Spinal cord (tissue), 10 donors: ENCODE measurements around the gene DOHH. TPM values are rescaled to one million over a fixed set of nuclear protein-coding genes. Genes with fewer than 3 reads are reported as not detected.

Experiments
- DNase-seq, 6 donors: peaks; one replicate each; pipeline versions ENCODE4 v3.0.0 to v3.0.0-alpha.2; 2013 to 2015; ENCODE audit warnings: low spot score in 6 of 6, low read depth in 4 of 6
- H3K27ac ChIP-seq: one replicate; pipeline ENCODE4 v1.5.1; 2013; ENCODE audit warnings: low read depth, low read length, control low read depth
- H3K27me3 ChIP-seq: one replicate; pipeline ENCODE4 v1.6.1; 2013; ENCODE audit warnings: low read length; ENCODE audit not compliant: control insufficient read depth, insufficient read depth
- H3K36me3 ChIP-seq: one replicate; pipeline ENCODE4 v1.6.1; 2013; ENCODE audit warnings: low read length; ENCODE audit not compliant: control insufficient read depth, insufficient read depth
- H3K4me1 ChIP-seq: one replicate; pipeline ENCODE4 v1.6.1; 2013; ENCODE audit warnings: low read length; ENCODE audit not compliant: control insufficient read depth, insufficient read depth
- H3K4me3 ChIP-seq: one replicate; pipeline ENCODE4 v1.5.1; 2013; ENCODE audit warnings: low read depth, low read length, control low read depth
- H3K9me3 ChIP-seq: one replicate; pipeline ENCODE4 v1.6.1; 2013; ENCODE audit warnings: low read length; ENCODE audit not compliant: control insufficient read depth, insufficient read depth
- WGBS: methylation state at CpG from one replicate; pipeline ENCODE4 v1.1.5; 2013; ENCODE audit warnings: missing lambda C conversion rate; ENCODE audit not compliant: insufficient coverage; 5-methylcytosine and 5-hydroxymethylcytosine counted together
- polyA plus RNA-seq, 2 donors: library from polyadenylated mRNA; unstranded; fragments of 120-200 nt; gene quantifications; one replicate each; pipeline ENCODE4 v1.2.1, GENCODE V29; 2013; ENCODE audit not compliant: insufficient read length in 2 of 2
- total RNA-seq, 2 donors: library from RNA; depleted of rRNA in 1 of 2; stranded (reverse); fragments of 120-200 nt in 1 of 2; fragments of >200 nt in 1 of 2; gene quantifications; one replicate each; pipeline versions ENCODE4 v1.2.3 to v1.2.4, GENCODE V29; 2013 to 2014
- donor health status: healthy.

Gene DOHH
- total and polyA plus RNA-seq, 4 donors = 7.1 to 23.0 (median 14.7) TPM

DNA sequence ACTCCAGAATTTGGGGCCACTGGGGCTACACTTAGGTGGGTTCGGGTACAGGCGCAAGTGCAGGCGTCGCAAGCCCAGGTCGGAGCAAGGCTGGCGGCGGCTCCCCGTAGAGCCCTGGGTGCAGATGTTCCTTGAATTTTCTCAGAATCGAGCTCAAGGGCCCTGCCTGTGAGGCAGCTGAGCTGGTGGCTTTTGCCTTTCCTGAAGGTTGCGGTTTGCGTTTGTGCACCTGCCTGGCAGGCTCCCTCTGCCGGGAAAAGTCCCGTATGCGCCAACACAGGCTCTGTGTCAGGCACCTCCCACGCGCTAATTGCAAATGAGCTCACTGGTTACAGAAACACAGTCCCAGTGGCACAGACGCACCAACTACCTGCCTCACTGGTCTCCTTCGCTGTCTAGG is 5.9 kb downstream of the DOHH start:
- WGBS = 92% methylated on average over 18 of the region's 18 CpGs
- H3K27ac ChIP-seq = no peak overlapping the region
- H3K9me3 ChIP-seq = no peaks in the 10 kb centered on the region
- H3K4me1 ChIP-seq = peaks cover 3% of the 10 kb centered on the region
- DNase-seq = no peak
- H3K36me3 ChIP-seq = peaks cover 83% of the 10 kb centered on the region
- H3K4me3 ChIP-seq = no peak overlapping the region
- H3K27me3 ChIP-seq = no peaks in the 10 kb centered on the region

DNA sequence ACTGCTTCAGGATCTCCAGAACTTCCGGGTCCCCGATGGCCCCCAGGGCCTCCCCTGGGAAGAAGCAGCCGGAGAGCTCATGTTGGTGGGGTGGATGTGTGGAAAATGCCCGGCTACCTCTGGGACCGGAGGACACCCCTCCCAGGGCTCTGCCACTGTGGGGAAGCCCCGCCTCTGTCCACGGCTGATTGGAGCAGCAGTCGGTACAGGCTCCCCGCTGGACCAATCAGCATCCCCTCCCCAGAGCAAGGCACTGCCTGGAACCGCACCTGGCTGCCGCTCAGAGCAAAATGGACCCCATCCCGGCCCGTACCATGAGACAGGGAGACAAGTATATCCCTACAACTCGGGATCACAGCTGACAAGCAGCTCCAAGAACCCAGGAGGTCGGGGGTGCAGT is 6.4 kb downstream of the DOHH start:
- Histone ChIP-seq H3K4me3 (no peak overlapping the region), H3K4me1 (no peaks in the 10 kb centered on the region), H3K27me3 (no peaks in the 10 kb centered on the region), H3K36me3 (peaks cover 86% of the 10 kb centered on the region), H3K9me3 (no peaks in the 10 kb centered on the region), H3K27ac (no peak overlapping the region)
- WGBS = 74% methylated on average over 13 of the region's 15 CpGs
- no peak for DNase-seq

DNA sequence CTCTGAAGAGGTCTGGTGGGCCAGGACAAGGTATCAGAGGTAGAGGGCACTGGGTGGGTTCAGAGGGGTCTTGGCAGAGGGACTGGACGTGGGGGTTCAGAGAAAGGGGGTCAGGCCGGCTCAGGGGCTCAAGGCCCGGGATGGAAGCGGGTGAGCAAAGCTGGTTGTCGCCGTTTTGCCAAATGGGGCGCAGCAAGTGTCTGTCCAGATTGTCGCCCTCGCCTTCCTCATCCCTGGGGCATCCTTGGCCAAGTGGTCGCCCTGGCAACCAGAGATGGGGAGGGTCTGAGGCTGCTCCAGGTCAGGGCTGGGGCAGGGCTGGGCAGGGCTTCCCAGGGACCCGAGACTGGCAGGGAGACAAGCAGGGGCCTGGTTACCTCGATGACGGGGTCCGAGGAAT is 6.8 kb downstream of the DOHH start:
- H3K4me3 ChIP-seq = no peak overlapping the region
- H3K27ac ChIP-seq = no peak overlapping the region
- peaks cover 86% of the 10 kb centered on the region for H3K36me3 ChIP-seq
- no peak for DNase-seq
- H3K4me1 ChIP-seq = no peaks in the 10 kb centered on the region
- no peaks in the 10 kb centered on the region for H3K9me3 ChIP-seq
- H3K27me3 ChIP-seq = no peaks in the 10 kb centered on the region
- 89% methylated on average over 14 of the region's 14 CpGs for WGBS

DNA sequence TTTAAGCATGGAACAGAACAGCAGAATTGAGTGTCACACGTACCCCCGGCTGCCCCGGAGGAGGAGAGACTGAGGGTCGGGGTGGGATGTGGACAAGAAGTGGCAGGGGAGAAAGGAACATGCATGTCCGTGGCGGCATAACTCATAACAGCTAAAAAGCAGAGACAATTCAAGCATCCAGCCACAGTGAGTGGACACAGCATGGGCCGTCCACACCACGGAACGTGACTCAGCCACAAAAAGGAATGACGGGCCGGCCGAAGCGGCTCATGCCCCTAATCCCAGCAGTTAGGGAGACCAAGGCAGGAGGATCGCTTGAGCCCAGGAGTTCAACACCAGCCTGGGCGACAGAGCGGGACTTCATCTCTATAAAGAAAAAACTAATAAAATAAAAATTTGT is 7.6 kb downstream of the DOHH start:
- H3K4me1 ChIP-seq = no peaks in the 10 kb centered on the region
- H3K9me3 ChIP-seq = no peaks in the 10 kb centered on the region
- peaks cover 90% of the 10 kb centered on the region for H3K36me3 ChIP-seq
- H3K27me3 ChIP-seq = no peaks in the 10 kb centered on the region
- DNase-seq = no peak
- no peak overlapping the region for H3K4me3 ChIP-seq
- WGBS = 92% methylated on average over 9 of the region's 16 CpGs
- H3K27ac ChIP-seq = no peak overlapping the region

DNA sequence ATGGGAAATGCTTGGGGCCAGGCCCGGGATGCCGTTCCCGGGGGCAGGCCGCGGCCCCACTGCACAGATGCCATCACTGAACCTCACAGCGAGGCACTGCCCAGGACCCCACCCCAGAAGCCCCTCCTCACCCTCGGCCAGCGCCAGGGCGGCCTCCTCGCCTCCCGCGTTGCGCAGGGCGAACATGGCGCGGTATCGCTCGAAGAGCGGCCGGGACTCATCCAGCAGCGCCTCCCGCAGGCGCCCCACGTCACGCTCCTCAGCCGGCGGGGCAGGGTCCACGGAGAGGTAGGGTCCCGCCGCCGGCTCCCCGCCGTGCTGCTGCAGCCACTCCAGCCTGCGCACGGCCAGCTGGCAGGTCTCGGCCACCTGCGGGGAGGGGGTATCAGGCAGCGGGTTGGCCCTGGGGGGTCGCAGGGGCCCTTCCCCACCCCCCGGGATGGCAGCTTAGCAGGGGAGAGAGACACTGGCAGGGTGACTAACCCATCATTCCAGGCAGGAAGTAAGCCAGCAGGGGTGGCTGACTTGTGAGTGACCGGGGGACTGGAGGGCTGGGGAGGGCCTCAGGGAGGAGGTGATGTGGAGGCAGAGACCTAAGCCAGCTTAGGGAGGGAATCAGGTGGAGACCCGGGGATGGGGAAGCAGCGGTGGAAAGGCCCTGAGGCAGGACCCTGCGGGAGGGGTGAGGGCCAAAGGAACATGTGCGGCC is 8.2 kb downstream of the DOHH start:
- H3K4me1 ChIP-seq = no peaks in the 10 kb centered on the region
- H3K27me3 ChIP-seq = no peaks in the 10 kb centered on the region
- peaks cover 84% of the 10 kb centered on the region for H3K36me3 ChIP-seq
- DNase-seq = no peak
- no peak overlapping the region for H3K4me3 ChIP-seq
- H3K27ac ChIP-seq = no peak overlapping the region
- no peaks in the 10 kb centered on the region for H3K9me3 ChIP-seq
- WGBS = 96% methylated on average over 44 of the region's 45 CpGs

DNA sequence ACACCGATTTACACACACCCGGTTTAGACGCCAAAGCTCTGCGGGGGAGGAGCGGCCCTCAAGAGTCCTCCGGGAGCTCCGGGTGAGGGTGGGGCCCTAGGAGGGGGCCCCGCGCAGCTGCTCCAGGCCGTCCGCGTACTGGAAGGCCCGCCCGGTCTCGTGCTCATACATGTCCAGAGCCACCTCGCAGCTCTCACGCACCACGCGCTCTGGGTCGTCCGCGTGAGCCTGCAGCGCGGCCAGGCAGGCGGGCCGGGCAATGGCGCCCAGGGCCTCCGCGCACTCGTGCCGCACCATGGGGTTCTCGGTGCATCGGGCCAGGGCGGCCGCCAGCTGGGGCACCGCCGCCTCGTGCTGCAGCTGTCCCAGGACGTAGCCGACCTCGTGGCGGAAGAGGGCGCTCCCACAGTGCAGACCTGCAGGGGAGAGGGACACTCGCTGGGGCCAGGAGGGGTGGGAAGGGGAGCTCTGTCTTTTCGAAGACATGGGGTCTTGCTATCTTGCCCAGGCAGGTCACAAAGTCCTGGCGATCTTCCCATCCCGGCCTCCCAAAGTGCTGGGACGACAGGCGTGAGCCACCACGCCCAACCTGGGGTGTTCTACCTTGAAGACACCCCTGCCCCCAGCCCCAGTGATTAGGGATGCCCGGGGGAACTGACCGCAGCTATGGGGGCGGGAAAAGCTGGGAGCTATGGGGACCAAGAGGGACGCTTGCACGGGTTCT is 8.9 kb downstream of the DOHH start:
- no peak for DNase-seq
- Histone ChIP-seq H3K36me3 (peaks cover 82% of the 10 kb centered on the region), H3K4me1 (no peaks in the 10 kb centered on the region), H3K27ac (no peak overlapping the region), H3K27me3 (no peaks in the 10 kb centered on the region), H3K9me3 (no peaks in the 10 kb centered on the region), H3K4me3 (no peak overlapping the region)
- 96% methylated on average over 52 of the region's 55 CpGs for WGBS

DNA sequence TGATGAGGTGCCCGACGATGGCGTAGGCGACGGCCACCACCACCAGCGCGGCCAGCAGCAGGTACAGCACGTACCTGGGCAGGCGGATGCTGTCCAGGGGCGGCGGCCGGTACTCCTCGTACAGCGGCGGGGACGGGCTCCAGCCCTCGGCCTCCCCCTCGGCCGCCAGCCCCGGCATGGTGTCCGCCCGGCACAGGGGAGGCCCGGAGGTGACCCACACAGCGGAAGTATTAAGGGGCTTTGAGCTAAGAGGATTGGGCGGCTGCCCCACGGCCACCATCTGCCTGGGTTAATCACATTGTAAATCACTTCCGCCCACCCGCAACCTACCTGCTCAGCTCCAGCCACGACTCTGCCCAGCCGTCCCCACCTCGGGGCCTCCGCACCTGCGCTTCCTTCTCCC is 17.2 kb downstream of the DOHH start, which contains the start of gene SMIM44:
Gene SMIM44, minus strand, starts transcription at position 216 of the 403 bp plus-strand sequence. Its CDS starts 38 bp downstream, at position 178.
- H3K4me3 ChIP-seq = no peak within 1 kb of the TSS
- peaks cover 5% of the 10 kb centered on the region for H3K4me1 ChIP-seq
- H3K27me3 ChIP-seq = peaks cover 54% of the 10 kb centered on the region
- no peak for DNase-seq
- 83% methylated on average over 21 of the region's 33 CpGs for WGBS
- H3K36me3 ChIP-seq = peaks cover 8% of the 10 kb centered on the region
- no peak within 1 kb of the TSS for H3K27ac ChIP-seq
- H3K9me3 ChIP-seq = no peaks in the 10 kb centered on the region

DNA sequence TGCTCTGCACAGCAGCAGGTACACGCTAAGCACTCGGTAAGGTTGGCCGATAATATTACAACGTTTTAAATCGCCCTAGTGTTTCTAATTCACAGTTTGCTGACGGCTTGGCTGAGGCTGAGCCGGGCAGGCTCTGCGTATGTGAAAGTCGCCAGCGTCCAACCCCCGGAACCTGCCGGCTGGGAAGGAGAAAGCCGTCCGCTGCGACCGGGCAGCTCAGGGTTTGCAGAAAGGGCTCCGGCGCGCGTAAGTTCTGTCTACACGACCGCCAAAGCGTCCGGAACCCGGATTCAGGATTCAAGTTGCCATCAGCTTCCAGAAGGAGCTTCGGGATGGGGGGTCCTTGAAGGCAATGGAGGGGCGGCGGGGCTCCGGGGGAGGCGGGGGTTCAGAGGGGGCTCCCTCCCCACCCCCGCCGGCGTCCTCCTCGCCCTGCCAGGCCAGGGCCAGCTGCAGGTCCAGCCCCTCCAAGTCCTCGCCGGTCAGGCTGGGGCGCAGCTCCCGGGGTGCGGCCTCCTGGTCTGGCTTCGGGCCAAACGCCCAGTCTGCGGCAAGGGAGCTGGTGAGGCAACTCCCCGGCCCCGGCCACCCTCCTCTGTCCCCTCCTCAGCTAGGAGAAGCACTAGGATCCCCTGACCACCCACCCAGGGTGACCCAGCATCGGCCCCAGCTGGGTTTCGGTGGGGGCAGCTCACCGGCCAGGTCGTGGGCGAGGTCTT is 17.8 kb downstream of the DOHH start:
- H3K27ac ChIP-seq = no peak overlapping the region
- peaks cover 5% of the 10 kb centered on the region for H3K4me1 ChIP-seq
- H3K9me3 ChIP-seq = no peaks in the 10 kb centered on the region
- peaks cover 55% of the 10 kb centered on the region for H3K27me3 ChIP-seq
- no peak for DNase-seq
- WGBS = 76% methylated on average over 43 of the region's 49 CpGs
- peaks cover 5% of the 10 kb centered on the region for H3K36me3 ChIP-seq
- H3K4me3 ChIP-seq = no peak overlapping the region

DNA sequence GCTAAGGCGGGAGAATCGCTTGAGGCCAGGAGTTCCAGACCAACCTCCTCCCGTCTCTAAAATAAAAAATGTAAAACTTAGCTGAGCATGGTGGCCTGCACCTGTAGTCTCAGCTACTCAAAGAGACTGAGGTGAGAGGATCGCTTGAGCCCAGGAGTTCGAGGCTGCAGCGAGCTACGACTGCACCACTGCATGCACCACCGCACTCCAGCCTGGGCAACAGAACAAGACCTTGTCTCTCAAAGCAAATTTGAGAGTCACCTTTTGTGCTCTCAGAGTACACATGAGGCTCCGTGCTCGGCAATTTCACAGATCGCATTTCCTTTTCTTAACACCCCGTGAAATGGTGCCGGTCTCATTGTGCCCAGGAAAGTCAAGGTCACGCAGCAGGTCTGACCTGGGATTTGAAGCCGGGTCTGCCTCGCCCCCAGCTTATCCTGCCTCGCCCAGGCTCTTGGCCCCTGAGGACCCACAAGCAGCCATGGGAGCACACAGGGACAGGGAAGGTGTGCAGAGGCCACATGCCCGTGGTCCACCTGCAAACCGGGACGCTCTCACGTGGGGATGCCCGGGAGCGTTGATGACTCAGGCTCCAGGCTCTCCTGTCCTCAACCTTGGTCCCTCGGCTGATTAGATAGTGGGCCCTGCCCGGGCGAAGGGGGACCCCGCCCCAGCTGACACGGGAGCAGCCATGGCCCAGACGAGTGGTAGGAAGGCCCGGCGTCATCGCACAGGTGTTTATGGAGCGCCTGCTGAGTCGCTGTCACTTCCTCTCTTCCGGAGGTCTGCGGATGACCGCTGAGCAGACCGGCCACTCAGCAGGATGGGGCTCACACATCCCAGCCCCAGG is 19.0 kb downstream of the DOHH start:
- H3K4me1 ChIP-seq = peaks cover 5% of the 10 kb centered on the region
- no peak overlapping the region for H3K4me3 ChIP-seq
- H3K27ac ChIP-seq = no peak overlapping the region
- no peak for DNase-seq
- H3K9me3 ChIP-seq = no peaks in the 10 kb centered on the region
- peaks cover 59% of the 10 kb centered on the region for H3K27me3 ChIP-seq
- H3K36me3 ChIP-seq = no peaks in the 10 kb centered on the region
- 44% methylated on average over 35 of the region's 38 CpGs for WGBS
